Left colon (tissue), 2 donors: Measurements from ENCODE around the gene PRPH2. TPM values are rescaled to one million over a fixed set of nuclear protein-coding genes. Genes with fewer than 3 reads are reported as not detected.
A peak's percentile ranks its signal among the peaks of the same experiment; 100 is the strongest.
"Not testable (repeated sequence)": the region's sequence is repeated elsewhere in the genome, so short reads cannot be mapped to it uniquely, and the experiment has no call there.

Source experiments
- ATAC-seq: fragments of 200-7000 bp; cut with Tn5 transposase; one replicate; pipeline ENCODE4 v1.9.1; 2020; ENCODE audit warnings: mild to moderate bottlenecking, moderate library complexity
- DNase-seq, 2 donors: peaks; one replicate each; pipeline ENCODE4 v3.0.0-alpha.2; 2020
- intact Hi-C, 2 donors: fragments of 100-400 bp; cut with DNase I in 1 of 2; cut with micrococcal nuclease in 1 of 2; formaldehyde crosslinking; loops; one replicate each; pipeline versions ENCODE4 v1.11.2 to v1.14.0; 2022; cut with DNase I, micrococcal nuclease
- total RNA-seq, 2 donors: library from RNA; stranded (reverse); fragmentation: NEBNext Ultra II Directional; extraction: Animal tissue kit (Norgen Biotek cat#: 25700); gene quantifications; one replicate each; pipeline ENCODE4 v1.2.1, GENCODE V29; 2021
- donor health status: DM: no; HTN: no; CAD: no.
- donor health status: DM: yes; HTN: yes; CAD: no.

PRPH2 gene
- total RNA-seq, 2 donors from 2014 or later, result 0.40 to 0.67 TPM

DNA sequence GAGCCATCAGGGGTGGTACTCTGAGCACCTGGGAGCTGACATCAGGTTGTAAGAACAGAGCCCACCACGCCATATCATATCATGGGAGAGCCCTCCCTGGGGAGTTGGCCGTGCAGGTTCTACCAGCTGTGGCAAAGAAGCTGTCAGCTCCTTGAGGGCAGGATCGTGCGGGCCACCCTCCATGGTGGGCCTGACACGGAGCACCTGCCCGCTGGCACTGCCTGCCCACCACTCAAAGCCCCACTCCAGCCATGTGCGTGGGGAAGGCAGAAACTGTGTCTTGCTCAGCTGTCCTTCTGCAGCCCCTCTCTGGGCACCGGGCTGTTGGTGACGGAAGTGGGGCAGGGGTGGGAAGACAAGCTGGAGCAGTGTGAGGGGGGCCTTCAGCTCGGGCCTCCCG, 14.3 kb downstream of the PRPH2 start:
- ATAC-seq (no peak), DNase-seq (no peak)
- intact Hi-C loops, result no loop called here

DNA sequence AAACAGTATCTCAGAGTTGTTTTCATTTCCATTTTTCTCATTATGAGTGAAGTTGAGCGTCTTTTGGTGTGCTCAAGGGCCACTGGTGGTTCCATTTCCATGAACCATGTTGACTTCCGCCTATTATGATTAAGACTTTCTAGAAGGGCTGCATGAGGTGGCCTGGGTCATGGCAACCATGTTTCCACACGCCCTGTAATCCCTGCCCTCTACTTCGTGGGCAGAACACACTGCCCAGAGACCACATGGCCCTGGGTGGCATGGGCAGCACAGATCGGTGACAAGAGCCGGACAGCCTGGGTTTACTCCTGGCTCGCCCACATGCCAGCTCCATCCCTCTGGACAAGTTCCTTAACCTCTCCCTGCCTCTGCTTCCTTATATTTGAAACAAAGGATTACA, 14.8 kb downstream of the PRPH2 start:
- DNase-seq, result no peak
- intact Hi-C loops, result no loop called here
- ATAC-seq, result no peak

DNA sequence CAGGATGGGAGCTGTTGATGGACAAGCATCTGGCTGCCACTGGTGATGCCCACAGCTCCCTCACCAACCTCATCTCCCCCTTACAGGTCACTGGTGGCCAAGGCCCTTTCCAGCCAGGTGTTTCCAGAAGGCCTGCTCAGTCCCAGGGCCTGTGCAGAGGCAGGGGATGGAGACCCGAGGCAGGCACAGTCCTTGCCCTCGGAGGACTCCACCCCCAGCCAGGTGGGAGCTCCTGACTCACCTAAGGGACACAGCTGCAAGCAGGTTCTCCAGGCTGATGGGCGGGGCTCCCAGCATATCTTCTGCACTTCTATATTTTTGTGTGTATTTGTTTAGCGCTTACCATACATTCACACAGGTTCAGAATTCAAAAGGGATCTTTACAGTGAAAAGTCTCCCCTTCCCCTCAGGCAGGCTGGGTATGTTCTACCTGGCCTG, 17.4 kb downstream of the PRPH2 start:
- no peak for DNase-seq
- intact Hi-C loops, result no loop called here
- peak; percentile 28 for ATAC-seq

DNA sequence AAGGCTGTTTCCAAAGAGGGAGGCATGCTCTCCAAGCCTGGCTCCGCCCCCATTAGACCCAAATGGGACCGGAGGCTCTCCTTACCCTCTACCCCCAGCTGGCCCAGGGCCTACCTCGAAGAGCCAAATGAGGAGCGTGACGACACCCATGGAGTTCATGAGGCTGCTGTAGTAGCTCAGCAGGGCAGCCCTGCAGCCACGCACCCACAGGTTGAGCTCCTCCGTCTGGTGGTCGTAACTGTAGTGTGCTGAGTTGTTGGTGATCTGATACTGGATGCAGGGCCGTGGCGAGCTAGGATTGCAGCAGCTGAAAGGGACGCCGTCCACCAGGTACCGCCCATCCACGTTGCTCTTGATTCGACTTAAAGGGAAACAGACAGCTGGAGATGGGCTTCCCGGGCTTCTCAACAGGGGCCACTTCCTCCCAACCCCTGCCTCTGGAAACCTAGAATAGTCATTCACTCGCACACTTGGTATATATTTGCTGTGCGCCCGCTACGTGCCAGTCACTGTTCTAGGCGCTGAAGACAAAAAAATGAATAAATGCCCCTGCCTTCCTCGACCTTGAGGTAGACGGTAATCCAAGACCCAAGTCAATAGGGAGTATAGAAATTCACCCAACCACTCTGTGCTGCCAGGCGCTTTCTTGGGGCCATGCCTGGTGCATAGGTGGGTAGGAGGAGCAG, 18.0 kb downstream of the PRPH2 start:
- peak in 1 of 2 donors; percentile 21 for DNase-seq
- ATAC-seq, result peak; percentile 45
- intact Hi-C loops, result no loop called here

DNA sequence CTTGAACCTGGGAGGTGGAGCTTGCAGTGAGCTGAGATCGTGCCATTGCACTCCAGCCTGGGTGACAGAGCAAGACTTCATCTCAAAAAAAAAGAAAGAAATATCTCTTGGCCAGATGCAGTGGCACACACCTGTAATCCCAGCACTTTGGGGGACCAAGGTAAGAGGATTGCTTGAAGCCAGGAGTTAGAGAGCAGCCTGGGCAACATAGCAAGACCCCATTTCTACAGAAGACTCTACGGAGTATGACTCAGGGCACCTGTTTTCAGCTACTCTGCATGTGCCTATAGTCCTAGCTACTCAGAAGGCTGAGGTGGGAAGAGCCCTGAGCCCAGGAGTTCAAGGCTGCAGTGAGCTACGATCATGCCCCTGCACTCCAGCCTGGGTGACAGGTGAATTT, 19.6 kb downstream of the PRPH2 start:
- not testable (repeated sequence) for ATAC-seq

DNA sequence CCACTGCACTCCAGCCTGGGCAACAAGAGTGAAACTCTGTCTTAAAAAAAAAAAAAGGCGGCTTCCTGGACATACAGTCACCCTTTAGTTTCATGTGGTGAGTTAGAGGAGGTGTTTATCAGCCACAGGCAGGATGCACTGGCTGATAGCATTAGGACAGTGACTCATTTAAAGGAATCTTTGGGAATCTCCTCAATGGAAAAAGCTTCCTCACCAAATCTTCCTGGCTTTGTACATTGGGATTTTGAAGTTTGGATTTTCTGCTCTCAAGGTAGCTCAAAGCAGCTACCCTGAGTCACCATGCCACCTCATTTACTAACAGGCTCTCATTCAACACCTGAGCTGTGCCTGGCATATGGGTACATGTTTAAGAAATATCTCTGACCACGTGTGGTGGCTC, 20.2 kb downstream of the PRPH2 start:
- DNase-seq (no peak), ATAC-seq (no peak)
- intact Hi-C loops, result no loop called here

More for the DNA sequence above, 19.6 kb downstream of the PRPH2 start:
- DNase-seq, intact Hi-C loops: not testable (repeated sequence)

DNA sequence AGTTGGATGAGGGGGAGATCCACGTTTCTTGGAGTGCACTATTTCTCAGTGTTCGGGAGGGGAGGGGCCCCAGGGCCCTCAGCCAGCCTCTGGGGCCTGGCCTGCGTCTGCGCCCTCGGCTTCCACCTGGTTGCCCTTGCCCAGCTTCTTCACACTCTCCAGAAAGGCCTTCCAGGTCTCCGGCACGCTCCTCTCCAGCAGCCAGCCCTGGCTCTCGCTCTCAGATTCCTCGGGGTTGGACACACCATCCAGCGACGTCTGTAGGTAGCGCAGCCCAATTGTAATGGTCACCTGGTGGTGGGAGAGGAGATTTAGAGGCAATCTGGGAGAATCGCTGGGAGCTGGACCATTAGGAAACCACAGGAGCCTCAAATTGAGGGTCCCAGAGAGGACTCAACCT, 24.2 kb downstream of the PRPH2 start:
- DNase-seq (no peak), ATAC-seq (peak; percentile 14)
- intact Hi-C loops, result no loop called here

DNA sequence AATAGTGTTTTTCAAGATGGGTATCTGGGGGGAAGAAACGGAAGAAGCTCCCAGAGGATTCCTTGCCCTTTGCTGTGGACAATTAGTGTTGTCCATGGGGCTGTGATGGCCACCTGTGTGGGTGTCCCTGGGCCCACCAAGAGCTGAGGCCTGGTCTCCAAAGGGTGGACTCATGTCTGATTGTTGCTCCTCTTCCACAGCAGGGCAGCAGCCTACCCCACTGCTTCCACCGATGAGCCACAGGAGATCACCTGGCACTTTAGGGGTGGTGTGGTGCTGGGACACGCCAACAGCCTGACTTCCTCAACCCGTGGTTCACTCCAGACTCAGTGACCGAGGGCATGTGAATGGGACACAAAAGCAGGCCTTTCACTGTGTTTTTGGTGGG, 25.1 kb downstream of the PRPH2 start:
- DNase-seq, result no peak

DNA sequence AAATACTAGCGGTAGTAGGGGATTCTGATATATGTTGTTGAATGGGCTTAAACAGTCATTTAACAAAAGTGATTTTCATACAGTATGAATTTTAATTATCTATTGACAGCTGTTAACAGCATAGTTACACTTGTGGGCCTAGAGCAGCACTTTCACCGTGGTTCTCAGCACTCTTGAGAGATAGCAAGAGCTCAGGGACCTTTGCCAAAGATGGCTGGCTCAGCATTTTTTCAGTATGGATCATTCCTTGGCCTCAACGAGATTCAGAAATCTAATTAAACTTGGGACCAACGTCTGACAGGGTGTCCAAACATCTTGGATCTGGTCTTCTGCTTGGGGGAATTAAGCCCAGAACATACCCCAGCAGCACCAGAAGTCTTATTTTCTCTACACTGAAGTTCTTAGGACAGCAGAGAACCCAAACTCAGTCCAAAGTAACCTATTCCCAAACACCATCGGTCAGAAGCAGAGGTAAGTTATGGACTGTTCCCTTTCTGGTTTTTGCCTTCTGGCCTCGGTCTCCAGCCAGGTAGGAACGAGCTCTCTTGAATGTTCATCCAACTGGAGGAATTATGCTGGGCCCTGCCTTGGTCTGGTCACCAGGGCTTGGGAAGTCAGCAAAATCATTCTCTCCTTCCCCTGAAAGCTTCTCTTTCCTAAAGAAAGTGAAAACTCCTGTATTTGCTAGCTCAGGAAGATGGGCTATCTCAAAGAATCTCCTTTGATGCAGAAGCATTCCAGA, 25.7 kb downstream of the PRPH2 start:
- no peak for ATAC-seq
- DNase-seq, result no peak
- intact Hi-C loops, result no loop called here

More for the DNA sequence above, 25.1 kb downstream of the PRPH2 start:
- intact Hi-C loops, result no loop called here
- ATAC-seq, result peak; percentile 12

DNA sequence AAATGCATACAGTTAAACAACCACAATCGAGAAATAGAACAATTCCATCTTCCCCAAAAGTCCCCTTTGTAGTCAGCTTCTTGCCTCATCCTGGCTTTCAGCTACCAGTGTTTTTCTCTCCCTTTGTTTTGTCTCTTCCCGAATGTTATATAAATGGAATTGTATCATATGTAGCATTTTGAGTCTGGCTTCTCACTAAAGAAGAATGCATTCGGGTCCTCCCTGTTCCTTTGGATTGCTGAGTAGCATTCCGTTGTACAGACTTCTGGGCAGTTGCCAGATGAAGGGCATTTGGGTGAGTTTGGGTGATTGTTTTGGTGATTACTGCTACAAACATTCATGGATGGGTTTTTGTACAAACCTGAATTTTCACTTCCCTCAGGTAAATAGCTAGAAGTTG, 27.8 kb downstream of the PRPH2 start:
- no peak for ATAC-seq
- DNase-seq, result no peak
- intact Hi-C loops, result no loop called here

DNA sequence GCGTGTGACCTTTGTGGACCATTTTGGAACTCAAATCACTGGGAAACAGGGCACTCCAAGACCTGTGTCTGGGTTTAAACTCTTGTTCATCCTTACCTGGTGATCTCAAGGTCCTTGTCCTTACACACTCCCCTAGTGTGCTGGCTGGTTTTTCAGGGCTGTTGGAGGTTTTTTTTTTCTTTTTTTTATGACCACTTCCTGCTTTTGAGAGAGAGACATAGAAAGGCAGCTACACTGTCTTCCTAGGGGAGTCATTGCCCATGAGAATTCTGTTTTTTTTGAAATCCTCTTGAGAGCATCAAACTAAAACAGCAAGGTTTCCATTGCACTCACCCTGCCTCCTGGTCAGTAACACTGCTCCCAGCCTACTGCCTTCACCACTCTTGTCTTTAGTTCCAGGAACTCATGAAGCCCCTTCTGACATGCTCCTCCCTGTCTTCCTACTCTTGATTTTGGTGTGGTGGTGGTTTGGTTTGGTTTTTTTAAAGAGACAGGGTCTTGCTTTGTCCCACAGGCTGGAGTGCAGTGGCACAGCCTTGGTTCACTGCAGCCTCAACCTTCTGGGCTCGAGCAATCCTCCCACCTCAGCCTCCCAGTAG, 28.6 kb downstream of the PRPH2 start:
- ATAC-seq (peak; percentile 23), DNase-seq (no peak)
- intact Hi-C loops, result no loop called here

DNA sequence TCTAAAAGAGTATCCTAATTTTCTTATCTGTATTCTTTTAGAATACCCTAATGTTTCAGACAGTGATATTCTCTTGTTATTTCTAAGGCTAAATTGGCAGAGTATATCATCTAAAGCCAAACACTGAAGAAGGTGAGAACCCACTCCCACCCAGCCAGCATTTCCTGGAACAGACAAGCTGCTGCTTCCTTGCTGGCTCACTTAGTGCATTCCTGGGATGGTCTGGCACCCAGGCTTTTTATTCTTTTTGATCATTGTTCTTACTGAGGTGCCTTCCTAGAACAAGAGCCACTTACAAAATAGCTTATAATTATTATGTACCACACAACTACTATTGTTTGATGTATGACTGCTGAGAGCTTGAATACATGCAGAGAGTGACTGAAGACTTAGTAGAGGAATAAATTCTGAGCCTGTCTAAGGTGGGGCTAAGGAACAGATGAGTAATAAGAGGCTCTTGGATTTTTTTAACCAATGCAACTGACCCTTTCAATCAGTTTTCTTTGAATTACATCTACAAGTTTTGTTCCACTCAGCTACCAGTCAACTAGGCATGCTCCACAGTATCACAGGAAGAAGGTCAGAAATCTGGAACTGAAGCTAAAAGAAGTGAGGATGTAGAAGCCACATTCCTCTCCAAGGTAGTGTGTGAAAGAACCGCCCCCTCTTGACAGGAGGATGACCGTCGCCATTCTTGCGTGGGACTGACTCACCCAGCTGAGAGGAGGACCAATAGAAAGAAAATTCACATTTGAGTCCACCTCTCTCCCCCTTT, 30.1 kb downstream of the PRPH2 start:
- ATAC-seq (no peak), DNase-seq (no peak)
- intact Hi-C loops, result no loop called here

DNA sequence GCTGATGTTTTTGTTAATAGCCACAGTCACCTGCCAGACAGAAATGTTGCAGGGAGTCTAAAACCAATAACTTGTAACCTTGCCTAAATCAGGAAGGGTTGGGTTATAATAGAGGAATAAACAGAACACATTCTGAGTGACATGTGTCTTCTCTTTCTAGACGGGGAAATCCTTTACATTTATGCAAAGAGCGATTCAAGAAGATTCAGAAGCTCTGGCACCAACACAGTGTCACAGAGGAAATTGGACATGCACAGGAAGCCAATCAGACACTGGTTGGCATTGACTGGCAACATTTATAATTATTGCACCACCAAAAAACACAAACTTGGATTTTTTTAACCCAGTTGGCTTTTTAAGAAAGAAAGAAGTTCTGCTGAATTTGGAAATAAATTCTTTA, 31.5 kb downstream of the PRPH2 start:
- no peak for DNase-seq
- intact Hi-C loops, result no loop called here
- no peak for ATAC-seq

DNA sequence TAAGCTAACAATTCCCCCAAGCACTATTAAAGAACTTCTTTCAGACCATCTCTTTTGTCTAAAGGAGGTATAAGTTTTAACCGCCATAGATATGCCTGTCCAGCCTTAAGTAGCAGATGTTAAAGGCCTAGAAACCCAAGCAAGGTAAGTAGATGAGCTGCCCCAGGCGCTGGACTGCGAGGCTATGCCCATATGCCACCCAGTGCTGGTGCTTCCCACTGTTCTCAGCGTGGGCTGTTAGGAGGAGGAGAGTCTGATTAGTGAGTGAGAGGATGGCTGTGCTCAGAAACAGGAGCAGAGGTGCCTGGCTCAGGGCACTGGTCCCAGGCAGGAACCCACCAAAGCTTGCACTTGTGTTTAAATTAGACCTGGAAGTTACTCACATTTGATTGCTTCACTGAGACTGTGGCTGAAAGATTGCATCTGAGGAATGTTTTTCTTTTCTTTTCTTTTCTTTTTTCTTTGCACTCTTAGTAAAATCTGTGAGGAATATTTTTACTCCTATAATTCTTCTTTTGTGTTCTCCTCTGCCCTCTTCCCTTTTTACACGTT, 32.2 kb downstream of the PRPH2 start:
- intact Hi-C loops, result no loop called here
- ATAC-seq, result no peak

DNA sequence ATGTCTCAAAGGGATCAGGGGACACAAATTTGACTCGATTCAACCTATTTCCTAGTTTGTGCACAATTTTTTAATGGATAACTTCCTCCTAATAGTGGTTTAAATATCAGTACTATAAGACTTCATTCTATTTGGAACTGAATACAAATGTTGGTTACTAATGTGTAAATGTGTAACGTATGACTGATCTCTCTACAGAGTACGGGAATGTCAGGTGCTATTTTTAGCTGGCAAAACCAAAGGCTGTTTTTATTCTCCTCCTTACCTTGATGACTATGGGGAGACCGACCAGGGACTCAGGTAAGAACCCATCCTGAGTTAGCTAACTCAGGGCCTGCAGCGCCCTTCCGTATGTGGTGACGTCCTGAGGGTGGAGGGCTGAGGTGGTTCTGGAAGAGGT, 33.0 kb downstream of the PRPH2 start:
- DNase-seq (no peak), ATAC-seq (no peak)
- intact Hi-C loops, result no loop called here

More for the DNA sequence above, 32.2 kb downstream of the PRPH2 start:
- no peak for DNase-seq

DNA sequence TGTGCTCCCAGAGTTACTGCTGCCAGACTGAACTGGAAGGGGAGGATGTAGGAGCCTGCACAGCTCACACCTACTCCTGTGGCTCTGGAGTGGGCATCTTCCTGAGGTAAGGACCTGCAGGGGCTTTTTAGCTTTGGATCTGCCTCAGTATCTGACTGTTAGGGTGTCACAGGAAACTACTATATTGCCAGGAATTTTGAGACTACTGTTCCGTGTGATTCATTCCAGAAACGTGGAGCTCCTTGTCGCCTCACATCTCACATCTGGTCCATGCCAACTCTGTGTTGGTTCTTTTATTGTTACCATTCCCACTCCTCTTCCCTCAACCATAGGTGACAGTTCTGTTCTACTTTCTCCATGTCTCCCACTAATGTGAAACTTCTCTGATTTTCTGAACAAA, 34.1 kb downstream of the PRPH2 start:
- no peak for DNase-seq
- intact Hi-C loops, result no loop called here

DNA sequence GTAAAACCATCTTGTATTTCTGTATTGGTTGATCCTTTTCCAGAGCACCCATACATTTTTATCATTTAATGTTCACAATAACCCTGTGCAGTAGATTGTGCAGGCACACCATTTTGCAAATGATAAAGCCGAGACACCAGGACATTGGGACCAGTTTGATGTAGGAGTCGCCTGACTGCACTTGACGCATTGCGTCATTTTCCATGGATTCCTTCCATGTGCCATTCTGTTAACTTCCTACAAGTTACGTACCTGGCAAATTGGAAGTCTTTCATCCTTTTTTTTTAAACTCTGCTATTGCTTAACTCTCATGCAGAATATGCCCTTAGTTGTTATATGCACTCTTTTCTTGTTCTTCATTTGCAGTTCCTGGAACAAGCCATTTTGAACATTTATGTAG, 43.0 kb downstream of the PRPH2 start:
- intact Hi-C loops, result no loop called here
- DNase-seq (no peak), ATAC-seq (no peak)

More for the DNA sequence above, 34.1 kb downstream of the PRPH2 start:
- no peak for ATAC-seq

DNA sequence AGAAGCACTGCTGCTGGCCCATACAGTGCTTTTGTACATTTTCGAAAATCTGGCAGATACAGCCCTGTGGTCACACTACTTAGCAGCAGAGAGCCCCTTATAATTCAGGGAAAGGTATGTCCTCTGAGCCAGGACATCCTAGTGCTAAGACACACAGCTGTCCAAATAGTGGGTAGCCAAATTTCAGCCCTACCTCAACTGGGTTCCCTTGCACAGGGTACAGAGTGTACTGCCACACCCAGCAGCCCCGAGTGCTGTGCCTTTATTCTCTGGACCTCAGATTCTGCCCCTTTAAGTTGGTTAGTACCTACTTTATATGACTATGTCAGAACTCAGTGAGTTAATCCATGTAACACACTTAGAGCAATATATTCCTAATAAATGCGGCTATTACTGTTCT, 47.6 kb downstream of the PRPH2 start:
- ATAC-seq, result no peak

DNA sequence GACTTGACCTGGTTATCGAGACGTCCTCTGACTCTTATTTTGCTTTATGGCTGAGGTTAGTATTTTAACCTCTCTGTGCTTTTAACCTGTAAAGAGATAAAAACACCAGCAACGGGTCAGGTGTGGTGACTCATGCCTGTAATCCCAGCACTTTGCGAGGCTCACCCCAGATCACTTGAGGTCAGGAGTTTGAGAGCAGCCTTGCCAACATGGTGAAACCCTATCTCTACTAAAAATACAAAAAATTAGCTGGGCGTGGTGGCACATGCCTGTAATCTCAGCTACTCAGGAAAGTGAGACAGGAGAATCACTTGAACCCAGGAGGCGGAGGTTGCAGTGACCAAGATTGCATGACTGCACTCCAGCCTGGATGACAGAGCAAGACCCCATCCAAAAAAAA, 48.0 kb downstream of the PRPH2 start:
- ATAC-seq, DNase-seq, intact Hi-C loops: not testable (repeated sequence)

More for the DNA sequence above, 47.6 kb downstream of the PRPH2 start:
- no peak for DNase-seq
- intact Hi-C loops, result no loop called here
